Astrocyte (in vitro differentiated cells and primary cell): ENCODE results near the gene TCTN1. TPM values are rescaled to one million over a fixed set of nuclear protein-coding genes. Genes with fewer than 3 reads are reported as not detected.

ENCODE experiments used
- DNase-seq: peaks from one replicate; pipeline ENCODE4 v3.0.0-alpha.2; 2010; ENCODE audit warnings: low read depth
- FAIRE-seq: peaks from 2 replicates; lab custom pipeline; 2011; peaks lifted over from hg19 to GRCh38; lab: Jason Lieb, UNC
- H2AFZ ChIP-seq: 2 replicates; pipeline ENCODE4 v1.6.0; 2012; ENCODE audit warnings: low read depth, low read length, inconsistent platforms
- H3K27ac ChIP-seq: 2 replicates; pipeline ENCODE4 v1.5.1; 2011; ENCODE audit warnings: low read depth, low read length, inconsistent platforms
- H3K27me3 ChIP-seq: 2 replicates; pipeline ENCODE4 v1.6.0; 2011; ENCODE audit warnings: low read length, inconsistent platforms; ENCODE audit not compliant: insufficient read depth
- H3K36me3 ChIP-seq: 2 replicates; pipeline ENCODE4 v1.5.1; 2011; ENCODE audit warnings: low read length, inconsistent platforms; ENCODE audit not compliant: insufficient read depth
- H3K4me1 ChIP-seq: 2 replicates; pipeline ENCODE4 v1.5.1; 2011; ENCODE audit warnings: low read length, inconsistent platforms; ENCODE audit not compliant: insufficient read depth
- H3K4me2 ChIP-seq: 2 replicates; pipeline ENCODE4 v1.6.0; 2012; ENCODE audit warnings: low read length, inconsistent platforms
- H3K4me3 ChIP-seq: 2 replicates; pipeline ENCODE4 v1.5.1; 2011; ENCODE audit warnings: low read depth, mild to moderate bottlenecking, low read length, inconsistent platforms; ENCODE audit not compliant: insufficient read depth
- H3K79me2 ChIP-seq: 2 replicates; pipeline ENCODE4 v1.6.0; 2012; ENCODE audit warnings: mild to moderate bottlenecking, low read length, inconsistent platforms; ENCODE audit not compliant: insufficient read depth
- H3K9ac ChIP-seq: 2 replicates; pipeline ENCODE4 v1.6.0; 2012; ENCODE audit warnings: mild to moderate bottlenecking, low read length, inconsistent platforms
- H3K9me3 ChIP-seq: 2 replicates; pipeline ENCODE4 v1.5.1; 2012; ENCODE audit warnings: low read depth, mild to moderate bottlenecking, low read length, inconsistent platforms; ENCODE audit not compliant: insufficient read depth
- H4K20me1 ChIP-seq: 2 replicates; pipeline ENCODE4 v1.6.0; 2012; ENCODE audit warnings: low read length, inconsistent platforms; ENCODE audit not compliant: insufficient read depth
- H3K27ac Mint-ChIP-seq: one replicate; pipeline ENCODE4 v1.8.0; 2021; ENCODE audit warnings: mild to moderate bottlenecking, mixed read lengths; ENCODE audit not compliant: unreplicated experiment
- H3K27me3 Mint-ChIP-seq: one replicate; pipeline ENCODE4 v1.8.0; 2021; ENCODE audit warnings: low read depth, mixed read lengths; ENCODE audit not compliant: unreplicated experiment
- H3K36me3 Mint-ChIP-seq: one replicate; pipeline ENCODE4 v1.8.0; 2021; ENCODE audit warnings: low read depth, mixed read lengths; ENCODE audit not compliant: unreplicated experiment
- H3K4me1 Mint-ChIP-seq: one replicate; pipeline ENCODE4 v1.8.0; 2021; ENCODE audit warnings: low read depth, mixed read lengths; ENCODE audit not compliant: unreplicated experiment
- H3K4me3 Mint-ChIP-seq: one replicate; pipeline ENCODE4 v1.8.0; 2021; ENCODE audit warnings: mild to moderate bottlenecking, moderate library complexity, mixed read lengths; ENCODE audit not compliant: unreplicated experiment
- H3K9me3 Mint-ChIP-seq: one replicate; pipeline ENCODE4 v1.8.0; 2021; ENCODE audit warnings: mild to moderate bottlenecking, mixed read lengths; ENCODE audit not compliant: unreplicated experiment
- CTCF ChIP-seq: IDR thresholded peaks from 2 replicates; pipeline ENCODE4 v1.5.1; 2011; ENCODE audit warnings: low read depth, mild to moderate bottlenecking, inconsistent platforms, low read length, moderate library complexity; ENCODE audit not compliant: insufficient read depth
- EZH2 ChIP-seq: IDR thresholded peaks from 2 replicates; pipeline ENCODE4 v1.6.1; 2012; ENCODE audit warnings: mild to moderate bottlenecking, low read length, inconsistent platforms; ENCODE audit not compliant: insufficient read depth
- total RNA-seq: library from RNA; stranded (reverse); gene quantifications from 2 replicates; pipeline ENCODE4 v1.2.1, GENCODE V29; 2021

The TCTN1 gene
- total RNA-seq, 1 donor from 2014 or later: 22.6 TPM

GRCh38 chr12:110575326-110575725 lies 38.6 kb upstream of the TCTN1 start:
- H4K20me1 ChIP-seq: peaks cover 40% of the 10 kb centered on the region
- no peak overlapping the region for H3K27ac ChIP-seq
- H3K36me3 ChIP-seq: no peaks in the 10 kb centered on the region
- DNase-seq (no peak), FAIRE-seq (no peak)
- Mint-ChIP-seq H3K27ac (no peak overlapping the region), H3K9me3 (peaks cover 8% of the 10 kb centered on the region), H3K4me1 (peaks cover 12% of the 10 kb centered on the region), H3K4me3 (no peak overlapping the region), H3K27me3 (no peaks in the 10 kb centered on the region), H3K36me3 (no peaks in the 10 kb centered on the region)
- H3K4me3 ChIP-seq: no peak overlapping the region
- H3K79me2 ChIP-seq: peaks cover 78% of the 10 kb centered on the region
- TF ChIP-seq CTCF: no peak
- no peak for TF ChIP-seq EZH2
- peaks cover 16% of the 10 kb centered on the region for H3K4me1 ChIP-seq
- peaks cover 3% of the 10 kb centered on the region for H3K9me3 ChIP-seq
- H3K9ac ChIP-seq: no peak overlapping the region
- no peak overlapping the region for H3K4me2 ChIP-seq
- H2AFZ ChIP-seq: no peak overlapping the region
- no peaks in the 10 kb centered on the region for H3K27me3 ChIP-seq

GRCh38 chr12:110576504-110576903 lies 37.4 kb upstream of the TCTN1 start:
- Histone ChIP-seq H3K36me3 (no peaks in the 10 kb centered on the region), H2AFZ (no peak overlapping the region), H3K4me2 (no peak overlapping the region), H3K27ac (no peak overlapping the region), H3K9me3 (peaks cover under 1% of the 10 kb centered on the region), H3K27me3 (no peaks in the 10 kb centered on the region), H3K4me1 (peaks cover 19% of the 10 kb centered on the region), H4K20me1 (peaks cover 46% of the 10 kb centered on the region), H3K79me2 (peaks cover 87% of the 10 kb centered on the region), H3K9ac (no peak overlapping the region), H3K4me3 (no peak overlapping the region)
- DNase-seq (no peak), FAIRE-seq (no peak)
- Mint-ChIP-seq H3K4me3 (no peak overlapping the region), H3K27me3 (no peaks in the 10 kb centered on the region), H3K4me1 (peaks cover 15% of the 10 kb centered on the region), H3K9me3 (peaks cover 3% of the 10 kb centered on the region), H3K27ac (no peak overlapping the region), H3K36me3 (no peaks in the 10 kb centered on the region)
- TF ChIP-seq CTCF (no peak), EZH2 (no peak)

GRCh38 chr12:110577864-110578693 lies 35.9 kb upstream of the TCTN1 start:
- H3K4me2 ChIP-seq: peak overlapping the region; percentile 84
- no peak for FAIRE-seq
- H3K4me1 ChIP-seq: peaks cover 23% of the 10 kb centered on the region
- H4K20me1 ChIP-seq: peaks cover 49% of the 10 kb centered on the region
- H3K27ac ChIP-seq: peak overlapping the region; percentile 97
- peaks cover 87% of the 10 kb centered on the region for H3K79me2 ChIP-seq
- no peaks in the 10 kb centered on the region for H3K27me3 ChIP-seq
- H3K4me3 ChIP-seq: peak overlapping the region; percentile 49
- no peaks in the 10 kb centered on the region for H3K27me3 Mint-ChIP-seq
- no peaks in the 10 kb centered on the region for H3K9me3 ChIP-seq
- H3K36me3 Mint-ChIP-seq: no peaks in the 10 kb centered on the region
- DNase-seq: peak; percentile 92
- peak overlapping the region; percentile 78 for H3K27ac Mint-ChIP-seq
- H3K4me3 Mint-ChIP-seq: peak overlapping the region; percentile 54
- no peak overlapping the region for H2AFZ ChIP-seq
- H3K9ac ChIP-seq: peak overlapping the region; percentile 81
- no peak for TF ChIP-seq CTCF
- TF ChIP-seq EZH2: no peak
- no peaks in the 10 kb centered on the region for H3K36me3 ChIP-seq
- no peaks in the 10 kb centered on the region for H3K9me3 Mint-ChIP-seq
- H3K4me1 Mint-ChIP-seq: peaks cover 17% of the 10 kb centered on the region
